ENCODE measurements around the gene MYO16.

The MYO16 gene

DNA sequence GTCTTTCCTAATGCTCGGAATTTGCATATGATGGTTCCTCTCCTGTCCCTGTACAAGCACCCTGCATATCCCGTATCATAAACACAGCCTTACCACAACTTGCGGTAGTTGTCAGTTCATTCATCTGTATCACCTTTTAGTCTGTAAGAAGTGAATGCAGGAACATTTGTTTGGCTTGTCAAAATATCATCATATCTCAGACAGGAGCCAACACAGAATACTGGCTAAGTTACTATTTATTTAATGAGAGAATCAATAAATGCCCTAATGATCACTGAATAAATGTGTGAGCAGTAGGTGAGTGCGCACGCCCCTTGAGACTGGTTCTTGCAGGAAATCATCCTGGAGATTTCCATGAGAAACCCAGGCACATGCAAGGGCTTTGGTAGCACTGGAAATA, 182.8 kb downstream of the MYO16 start:
- TF ChIP-seq, protein P1, sequence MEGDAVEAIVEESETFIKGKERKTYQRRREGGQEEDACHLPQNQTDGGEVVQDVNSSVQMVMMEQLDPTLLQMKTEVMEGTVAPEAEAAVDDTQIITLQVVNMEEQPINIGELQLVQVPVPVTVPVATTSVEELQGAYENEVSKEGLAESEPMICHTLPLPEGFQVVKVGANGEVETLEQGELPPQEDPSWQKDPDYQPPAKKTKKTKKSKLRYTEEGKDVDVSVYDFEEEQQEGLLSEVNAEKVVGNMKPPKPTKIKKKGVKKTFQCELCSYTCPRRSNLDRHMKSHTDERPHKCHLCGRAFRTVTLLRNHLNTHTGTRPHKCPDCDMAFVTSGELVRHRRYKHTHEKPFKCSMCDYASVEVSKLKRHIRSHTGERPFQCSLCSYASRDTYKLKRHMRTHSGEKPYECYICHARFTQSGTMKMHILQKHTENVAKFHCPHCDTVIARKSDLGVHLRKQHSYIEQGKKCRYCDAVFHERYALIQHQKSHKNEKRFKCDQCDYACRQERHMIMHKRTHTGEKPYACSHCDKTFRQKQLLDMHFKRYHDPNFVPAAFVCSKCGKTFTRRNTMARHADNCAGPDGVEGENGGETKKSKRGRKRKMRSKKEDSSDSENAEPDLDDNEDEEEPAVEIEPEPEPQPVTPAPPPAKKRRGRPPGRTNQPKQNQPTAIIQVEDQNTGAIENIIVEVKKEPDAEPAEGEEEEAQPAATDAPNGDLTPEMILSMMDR (IDR thresholded peaks at IDR 0.05; ENCODE audit: borderline replicate concordance, control extremely low read depth, extremely low read depth, insufficient read depth, missing control alignments) = no peak
- in situ Hi-C loops (cut with MboI; ENCODE audit: low sequenced_read_pairs, unreplicated experiment) = no loop called here
- DNase-seq (ENCODE audit: low spot score) = no peak

DNA sequence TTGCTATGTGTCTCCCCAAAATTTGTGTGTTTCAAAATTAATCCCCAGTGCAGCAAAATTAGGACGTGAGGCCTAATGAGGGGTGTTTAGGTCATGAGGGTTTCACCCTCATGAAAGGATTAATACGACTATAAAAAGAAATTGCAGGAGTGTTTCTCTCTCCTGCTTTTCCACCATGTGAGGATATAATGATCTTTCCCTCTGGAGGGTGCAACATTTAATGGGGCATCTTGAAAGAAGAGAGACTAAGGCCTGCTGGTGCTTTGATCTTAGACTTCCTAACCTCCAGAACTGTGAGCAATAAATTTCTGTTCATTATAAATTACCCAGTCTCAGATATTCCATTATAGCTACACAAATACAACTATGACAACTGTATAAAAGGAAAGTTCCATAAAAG, 183.2 kb downstream of the MYO16 start:
- TF ChIP-seq, protein P1 (IDR thresholded peaks at IDR 0.05; ENCODE audit: borderline replicate concordance, control extremely low read depth, extremely low read depth, insufficient read depth, missing control alignments) = no peak
- DNase-seq (ENCODE audit: low spot score) = no peak
- in situ Hi-C loops (cut with MboI; ENCODE audit: low sequenced_read_pairs, unreplicated experiment) = no loop called here

DNA sequence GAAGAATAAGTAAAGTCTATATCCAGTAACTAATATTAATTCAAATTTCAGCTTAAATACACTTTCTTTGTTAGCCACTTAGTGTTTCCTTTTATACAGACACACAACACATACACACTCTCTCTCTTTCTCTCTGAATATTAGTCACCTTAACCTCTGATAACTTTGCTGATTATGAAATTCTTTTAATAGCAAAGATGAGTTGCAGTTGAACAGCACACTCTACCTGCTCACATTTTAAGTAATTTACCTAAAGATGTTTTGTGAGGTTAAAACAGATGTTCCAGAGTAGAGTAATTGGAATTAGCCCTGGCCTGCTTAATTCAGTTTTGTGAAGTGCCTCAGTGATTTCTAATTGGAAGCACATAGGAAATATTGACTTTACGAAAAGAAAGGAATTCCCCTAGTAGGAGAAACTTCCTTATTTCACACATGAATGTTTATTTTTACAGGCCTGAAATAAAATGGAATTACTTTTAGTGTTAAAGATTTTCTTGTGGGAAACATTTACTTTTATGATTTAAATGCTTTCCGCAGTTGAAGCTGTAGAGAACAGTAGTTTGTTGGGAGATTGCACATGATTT, 184.3 kb downstream of the MYO16 start:
- no peak for DNase-seq (ENCODE audit: low spot score)
- in situ Hi-C loops (cut with MboI; ENCODE audit: low sequenced_read_pairs, unreplicated experiment) = no loop called here
- TF ChIP-seq, protein P1 (IDR thresholded peaks at IDR 0.05; ENCODE audit: borderline replicate concordance, control extremely low read depth, extremely low read depth, insufficient read depth, missing control alignments) = no peak

DNA sequence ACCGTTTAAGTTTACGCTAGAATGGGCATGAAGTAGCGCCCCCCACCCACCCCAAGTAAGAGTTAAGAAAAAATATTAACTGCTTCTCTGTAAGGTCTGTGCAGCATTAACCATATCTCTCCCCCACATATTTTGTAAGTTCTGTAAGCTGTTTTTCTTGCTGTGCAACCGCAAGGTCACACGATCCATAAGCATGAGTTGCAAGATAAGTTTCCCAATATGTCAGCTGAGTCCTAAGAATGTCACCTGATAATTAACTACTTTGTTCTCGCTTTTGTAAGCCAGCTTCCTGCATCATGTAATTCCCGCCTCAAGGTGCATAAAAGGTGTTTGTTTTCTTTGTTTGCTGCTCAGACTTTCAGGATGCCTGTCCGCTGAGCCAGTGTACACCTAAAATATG, 187.0 kb downstream of the MYO16 start:
- TF ChIP-seq, protein P1 (IDR thresholded peaks at IDR 0.05; ENCODE audit: borderline replicate concordance, control extremely low read depth, extremely low read depth, insufficient read depth, missing control alignments) = no peak
- in situ Hi-C loops (cut with MboI; ENCODE audit: low sequenced_read_pairs, unreplicated experiment) = no loop called here
- DNase-seq (ENCODE audit: low spot score) = no peak

DNA sequence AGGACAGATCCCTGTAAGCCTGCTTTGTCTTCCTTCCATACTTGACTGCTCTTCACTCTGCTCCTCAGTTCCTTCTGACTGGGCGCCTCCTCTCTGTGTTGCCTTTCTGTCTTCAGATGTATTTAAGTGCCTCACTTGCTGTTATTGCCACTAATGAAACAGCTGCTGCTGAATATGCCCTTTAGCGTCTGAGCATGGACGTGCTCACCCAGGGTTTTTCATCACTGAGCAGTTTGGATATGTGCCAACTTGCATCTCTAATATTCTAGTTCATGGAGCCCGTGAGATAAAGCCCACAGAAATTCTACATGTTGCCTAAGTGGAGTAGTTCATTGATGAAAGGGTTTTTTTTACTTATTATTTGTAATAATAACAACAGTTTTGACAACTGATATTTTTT, 198.2 kb downstream of the MYO16 start:
- TF ChIP-seq, protein P1 (IDR thresholded peaks at IDR 0.05; ENCODE audit: borderline replicate concordance, control extremely low read depth, extremely low read depth, insufficient read depth, missing control alignments) = no peak
- in situ Hi-C loops (cut with MboI; ENCODE audit: low sequenced_read_pairs, unreplicated experiment) = no loop called here
- no peak for DNase-seq (ENCODE audit: low spot score)

DNA sequence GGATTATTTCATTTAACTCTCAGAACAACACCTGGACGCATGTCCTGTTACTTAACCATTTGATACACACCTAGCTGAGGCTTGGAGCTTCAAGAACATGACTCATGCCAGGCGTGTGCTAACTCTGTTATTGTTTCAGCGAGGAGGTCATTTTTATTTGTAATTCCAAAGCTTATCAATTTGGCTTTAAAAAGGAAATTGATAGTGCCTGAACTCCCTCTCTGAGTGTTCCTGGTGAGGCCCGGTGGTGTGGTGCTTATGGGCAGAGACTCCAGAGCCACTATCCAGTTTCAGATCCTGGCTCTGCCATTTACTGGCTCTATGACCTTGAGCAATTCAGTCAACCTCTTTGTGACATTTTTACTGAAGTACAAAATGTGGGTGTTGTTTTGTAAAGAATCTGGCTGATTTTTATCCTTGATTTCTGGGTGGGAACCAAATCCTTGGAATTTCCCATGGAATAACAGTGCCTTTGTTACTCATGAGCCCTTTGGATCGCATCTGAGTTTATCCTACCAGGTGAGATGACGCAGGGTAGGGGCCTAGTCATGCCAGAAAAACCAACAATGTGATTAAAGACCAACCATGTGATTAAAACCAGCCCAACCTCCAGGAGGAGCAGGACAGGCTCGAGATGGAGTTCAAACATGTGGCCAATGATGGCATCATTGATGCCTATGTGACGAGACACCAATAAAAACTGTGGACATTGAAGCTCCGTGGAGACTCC, 198.8 kb downstream of the MYO16 start:
- TF ChIP-seq, protein P1 (IDR thresholded peaks at IDR 0.05; ENCODE audit: borderline replicate concordance, control extremely low read depth, extremely low read depth, insufficient read depth, missing control alignments) = no peak
- DNase-seq (ENCODE audit: low spot score) = no peak
- in situ Hi-C loops (cut with MboI; ENCODE audit: low sequenced_read_pairs, unreplicated experiment) = no loop called here

Measured in GM13976 (cell line).